BLaER1 treated with 17β-estradiol and CSF1 and Interleukin-3, amounts not matched to agents 10 nM and 100 nM (cell line): ENCODE measurements around the gene SH3BP5.
A peak's percentile ranks its signal among the peaks of the same experiment; 100 is the strongest.

Experiments used
- H3K27ac ChIP-seq, 11 experiments: shearing (Covaris generic); formaldehyde crosslinking; 2 replicates each; pipeline ENCODE4 v1.8.1; 2022
- H3K27me3 ChIP-seq, 11 experiments: shearing (Covaris generic); formaldehyde crosslinking; 2 replicates each; pipeline ENCODE4 v1.8.1; 2022
- H3K36me3 ChIP-seq, 11 experiments: shearing (Covaris generic); formaldehyde crosslinking; 2 replicates each; pipeline ENCODE4 v1.8.1; 2022
- H3K4me1 ChIP-seq, 10 experiments: shearing (Covaris generic); formaldehyde crosslinking; 2 replicates each; pipeline ENCODE4 v1.8.1; 2022
- H3K4me2 ChIP-seq, 11 experiments: shearing (Covaris generic); formaldehyde crosslinking; 2 replicates each; pipeline ENCODE4 v1.8.1; 2022
- H3K4me3 ChIP-seq, 10 experiments: shearing (Covaris generic); formaldehyde crosslinking; 2 replicates each; pipeline ENCODE4 v1.8.1; 2022
- H3K9ac ChIP-seq, 11 experiments: shearing (Covaris generic); formaldehyde crosslinking; 2 replicates each; pipeline ENCODE4 v1.8.1; 2022
- H3K9me3 ChIP-seq, 11 experiments: shearing (Covaris generic); formaldehyde crosslinking; replicated peaks in 1 of 11; 2 replicates each; pipeline ENCODE4 v1.8.1; 2022
- H4K20me1 ChIP-seq, 11 experiments: shearing (Covaris generic); formaldehyde crosslinking; 2 replicates each; pipeline ENCODE4 v1.8.1; 2022
- Cebpa-rat ChIP-seq, 11 experiments: shearing (Covaris generic); IDR thresholded peaks; 2 replicates each; pipeline ENCODE4 v1.8.1; 2022

The SH3BP5 gene

GRCh38 chr3:15341030-15341726 is 8.8 kb upstream of the SH3BP5 start:
- peaks cover 0 to 41% (median 9%) of the 10 kb centered on the region in 10 experiments; a peak in 13 of 20 replicates for H3K4me1 ChIP-seq
- no peak overlapping the region for H3K4me3 ChIP-seq
- TF ChIP-seq Cebpa-rat (IDR thresholded peaks at IDR 0.05) = no peak
- H3K9ac ChIP-seq = no peak overlapping the region
- no peaks in the 10 kb centered on the region for H3K36me3 ChIP-seq
- no peaks in the 10 kb centered on the region for H3K9me3 ChIP-seq
- no peak overlapping the region for H3K27ac ChIP-seq
- H3K27me3 ChIP-seq = no peaks in the 10 kb centered on the region
- no peak overlapping the region for H3K4me2 ChIP-seq
- H4K20me1 ChIP-seq = no peaks in the 10 kb centered on the region

- Histone ChIP-seq H3K36me3 (no peaks in the 10 kb centered on the region), H3K4me1 (peaks cover 0 to 28% (median 0%) of the 10 kb centered on the region in 10 experiments; a peak in 6 of 20 replicates), H3K9ac (no peak overlapping the region), H4K20me1 (no peaks in the 10 kb centered on the region), H3K9me3 (no peaks in the 10 kb centered on the region), H3K4me3 (no peak overlapping the region), H3K27ac (no peak overlapping the region), H3K4me2 (peak overlapping the region in 3 of 11 experiments; percentile 31 to 59 (median 47); a peak in 5 of 22 replicates), H3K27me3 (no peaks in the 10 kb centered on the region)
- TF ChIP-seq Cebpa-rat (IDR thresholded peaks at IDR 0.05) = no peak
These were observed 7.4 kb upstream of the SH3BP5 start for GRCh38 chr3:15339786-15340215.

GRCh38 chr3:15339001-15339400 is 6.6 kb upstream of the SH3BP5 start:
- Histone ChIP-seq H4K20me1 (no peaks in the 10 kb centered on the region), H3K36me3 (no peaks in the 10 kb centered on the region), H3K4me1 (peaks cover 0 to 28% (median 0%) of the 10 kb centered on the region in 10 experiments; a peak in 6 of 20 replicates), H3K27me3 (peaks cover 0 to under 1% (median 0%) of the 10 kb centered on the region in 11 experiments; a peak in 4 of 22 replicates), H3K9ac (no peak overlapping the region), H3K9me3 (no peaks in the 10 kb centered on the region), H3K4me2 (peak overlapping the region in 1 of 11 experiments; percentile 59; a peak in 1 of 22 replicates), H3K27ac (no peak overlapping the region), H3K4me3 (no peak overlapping the region)
- TF ChIP-seq Cebpa-rat (IDR thresholded peaks at IDR 0.05) = no peak

GRCh38 chr3:15337963-15338362 is 5.6 kb upstream of the SH3BP5 start:
- Histone ChIP-seq H3K9me3 (no peaks in the 10 kb centered on the region), H3K36me3 (no peaks in the 10 kb centered on the region), H3K27me3 (peaks cover 0 to 11% (median 10%) of the 10 kb centered on the region in 11 experiments; a peak in 19 of 22 replicates), H3K4me1 (peaks cover 0 to 25% (median 3%) of the 10 kb centered on the region in 10 experiments; a peak in 14 of 20 replicates), H3K9ac (no peak overlapping the region), H3K27ac (no peak overlapping the region), H3K4me3 (no peak overlapping the region), H3K4me2 (no peak overlapping the region), H4K20me1 (no peaks in the 10 kb centered on the region)
- TF ChIP-seq Cebpa-rat (IDR thresholded peaks at IDR 0.05) = no peak

GRCh38 chr3:15336057-15336456 is 3.7 kb upstream of the SH3BP5 start:
- Histone ChIP-seq H3K4me3 (no peak overlapping the region), H3K36me3 (no peaks in the 10 kb centered on the region), H4K20me1 (peaks cover 0 to 10% (median 8%) of the 10 kb centered on the region in 11 experiments; a peak in 9 of 22 replicates), H3K4me1 (peaks cover 7 to 26% (median 15%) of the 10 kb centered on the region in 10 experiments; a peak in 19 of 20 replicates), H3K9me3 (no peaks in the 10 kb centered on the region), H3K27me3 (peaks cover 8 to 30% (median 28%) of the 10 kb centered on the region in 11 experiments), H3K4me2 (no peak overlapping the region), H3K27ac (no peak overlapping the region), H3K9ac (no peak overlapping the region)
- TF ChIP-seq Cebpa-rat (IDR thresholded peaks at IDR 0.05) = no peak

GRCh38 chr3:15333956-15334263 is 1.5 kb upstream of the SH3BP5 start:
- no peak overlapping the region for H3K27ac ChIP-seq
- H3K9ac ChIP-seq = no peak overlapping the region
- H3K4me1 ChIP-seq = peaks cover 7 to 30% (median 16%) of the 10 kb centered on the region in 10 experiments; a peak in 19 of 20 replicates
- H3K27me3 ChIP-seq = peaks cover 23 to 52% (median 50%) of the 10 kb centered on the region in 11 experiments
- no peaks in the 10 kb centered on the region for H3K9me3 ChIP-seq
- H4K20me1 ChIP-seq = peaks cover 0 to 27% (median 14%) of the 10 kb centered on the region in 11 experiments; a peak in 11 of 22 replicates
- peaks cover 0 to 15% (median 0%) of the 10 kb centered on the region in 11 experiments; a peak in 11 of 22 replicates for H3K36me3 ChIP-seq
- H3K4me3 ChIP-seq = no peak overlapping the region
- H3K4me2 ChIP-seq = no peak overlapping the region
- no peak for TF ChIP-seq Cebpa-rat (IDR thresholded peaks at IDR 0.05)

- Histone ChIP-seq H3K9ac (no peak overlapping the region; a peak in 2 of 22 replicates), H3K4me2 (peak overlapping the region; percentile 83 to 100 (median 96)), H3K4me3 (peak overlapping the region in 2 of 10 experiments; percentile 79 to 91; a peak in 5 of 20 replicates), H3K27ac (no peak overlapping the region), H3K4me1 (peaks cover 7 to 35% (median 19%) of the 10 kb centered on the region in 10 experiments), H3K9me3 (no peaks in the 10 kb centered on the region), H4K20me1 (peaks cover 0 to 31% (median 16%) of the 10 kb centered on the region in 11 experiments; a peak in 12 of 22 replicates), H3K27me3 (peaks cover 23 to 57% (median 55%) of the 10 kb centered on the region in 11 experiments), H3K36me3 (peaks cover 0 to 20% (median 0%) of the 10 kb centered on the region in 11 experiments; a peak in 11 of 22 replicates)
- no peak for TF ChIP-seq Cebpa-rat (IDR thresholded peaks at IDR 0.05)
These were observed 941 bp upstream of the SH3BP5 start for GRCh38 chr3:15333099-15333955.

- TF ChIP-seq Cebpa-rat (IDR thresholded peaks at IDR 0.05) = no peak
- Histone ChIP-seq H3K27me3 (peaks cover 23 to 60% (median 58%) of the 10 kb centered on the region in 11 experiments), H3K36me3 (peaks cover 0 to 33% (median 0%) of the 10 kb centered on the region in 11 experiments; a peak in 11 of 22 replicates), H3K4me3 (peak overlapping the region; percentile 67 to 91 (median 77)), H3K9ac (peak overlapping the region; percentile 56 to 83 (median 78)), H3K4me1 (peaks cover 21 to 46% (median 32%) of the 10 kb centered on the region in 10 experiments), H4K20me1 (peaks cover 0 to 35% (median 16%) of the 10 kb centered on the region in 11 experiments; a peak in 12 of 22 replicates), H3K9me3 (no peaks in the 10 kb centered on the region), H3K4me2 (peak overlapping the region; percentile 83 to 100 (median 96)), H3K27ac (peak overlapping the region in 10 of 11 experiments; percentile 28 to 75 (median 56); a peak in 18 of 22 replicates)
These were observed 581 bp downstream of the SH3BP5 start for GRCh38 chr3:15331606-15332404.
